A549 treated with AZD2906 at 1 μM for 4 hours (cell line): ENCODE data around the gene CASP5. TPM values are rescaled to one million over a fixed set of nuclear protein-coding genes. Genes with fewer than 3 reads are reported as not detected.

Experiments used
- total RNA-seq: library from RNA; stranded (reverse); fragments of 200-300 nt; extraction: Qiagen RNA extraction; gene quantifications from 5 replicates; pipeline ENCODE4 v1.2.3, GENCODE V29; 2022

CASP5 gene
- not detected in 5 replicates for total RNA-seq

GRCh38 chr11:105023003-105023402 lies at the start of gene CASP5:
CASP5 (minus strand) TSS chr11:105023168; CDS start chr11:105023136, 32 bp downstream.

GRCh38 chr11:105044557-105045524 lies 21.9 kb upstream of the CASP5 start, which contains the start of gene CARD16:
CARD16 (minus strand) TSS chr11:105045335; CDS start chr11:105045297, 38 bp downstream.

DNA sequence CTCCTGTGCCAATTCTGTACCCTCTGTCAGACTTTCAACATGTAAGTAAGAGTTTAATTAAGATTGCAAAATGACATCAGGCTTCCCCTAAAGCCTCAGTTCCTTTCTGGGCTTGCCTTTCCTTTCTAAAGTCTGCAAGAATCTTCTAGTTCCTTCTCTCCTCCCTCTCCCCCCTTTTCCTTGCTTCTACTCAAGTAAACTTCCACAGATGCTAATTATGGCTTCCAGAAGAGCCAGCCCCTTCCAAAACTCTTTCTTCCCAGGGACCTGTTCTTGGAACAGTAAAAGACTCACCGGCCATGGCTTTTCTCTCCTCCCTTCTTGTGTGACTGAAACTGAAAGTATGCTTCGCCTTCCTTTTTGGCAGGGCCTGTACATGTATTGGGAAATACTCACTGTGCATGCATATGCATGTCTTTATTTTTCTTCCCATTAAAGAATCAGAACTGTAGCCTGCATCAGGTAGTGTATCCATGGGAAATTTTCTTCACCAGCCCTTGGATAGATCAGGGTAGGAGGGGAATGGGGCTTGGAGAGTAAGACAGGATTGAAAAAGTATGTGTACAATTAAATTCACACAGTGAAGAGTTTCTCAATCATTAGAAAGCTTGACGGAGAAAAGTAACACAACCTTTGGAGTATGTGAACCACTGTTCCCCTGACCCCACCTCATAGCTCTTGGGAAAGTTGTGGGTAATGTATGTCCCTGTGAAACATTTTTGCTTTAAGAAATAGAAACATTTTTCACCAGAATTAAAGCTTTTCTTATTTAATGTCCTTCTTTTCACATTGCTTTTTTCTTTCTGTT lies 12.0 kb upstream of the CASP5 start, which contains the start of gene CASP1:
Gene CASP1, minus strand, starts transcription at position 332 of the 808 bp plus-strand sequence. Its CDS starts 31 bp downstream, at position 301.

GRCh38 chr11:104968355-104968855 lies 54.6 kb downstream of the CASP5 start, which contains the start of gene CASP4:
CASP4 (minus strand) TSS chr11:104968574; CDS start chr11:104968525, 49 bp downstream.

Other genes starting within 250 kb of the CASP5 start
- gene CASP12, start 124.7 kb downstream of the CASP5 start, total RNA-seq = not detected in 5 replicates
- gene CASP4, start 54.6 kb downstream of the CASP5 start, total RNA-seq = 4.2 to 5.5 TPM (median 4.3 TPM) in 5 replicates
- gene CASP1, start 12.0 kb upstream of the CASP5 start, total RNA-seq = 0.15 to 0.17 TPM (median 0.17 TPM) in 3 of 5 replicates, not detected in the others
- 0.17 to 0.20 TPM in 2 of 5 replicates, not detected in the others for gene CARD16, start 22.2 kb upstream of the CASP5 start, total RNA-seq
- not detected in 5 replicates for gene CARD18, start 116.6 kb upstream of the CASP5 start, total RNA-seq